ENCODE measurements around the gene HTR1E. TPM values are rescaled to one million over a fixed set of nuclear protein-coding genes. Genes with fewer than 3 reads are reported as not detected.

The HTR1E gene
- total RNA-seq, 4 donors from 2014 or later: not detected

DNA sequence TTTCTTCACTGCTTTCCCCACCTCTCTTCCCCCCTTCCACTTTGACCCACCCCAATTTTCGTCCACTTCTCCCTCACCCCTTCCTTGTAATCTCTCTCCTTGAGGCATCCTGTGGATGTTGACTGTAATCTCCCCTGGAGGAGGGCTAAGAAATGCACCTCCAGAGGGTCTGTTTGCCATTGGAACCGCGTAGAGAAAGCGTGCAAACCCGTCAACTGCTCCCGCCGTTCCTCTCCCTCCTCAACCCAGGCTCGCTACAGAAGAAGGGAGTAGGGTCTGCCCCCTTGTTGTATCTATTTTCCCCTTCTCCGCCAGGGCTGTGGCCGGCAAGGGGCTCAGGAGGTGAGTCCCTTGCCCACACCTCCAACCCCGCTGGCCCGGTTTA lies 502 bp upstream of the HTR1E start:
- DNase-seq (ENCODE audit: low spot score) (peak; percentile 22), ATAC-seq (ENCODE audit: low FRiP score) (peak; percentile 21)
- TF ChIP-seq, protein P1, sequence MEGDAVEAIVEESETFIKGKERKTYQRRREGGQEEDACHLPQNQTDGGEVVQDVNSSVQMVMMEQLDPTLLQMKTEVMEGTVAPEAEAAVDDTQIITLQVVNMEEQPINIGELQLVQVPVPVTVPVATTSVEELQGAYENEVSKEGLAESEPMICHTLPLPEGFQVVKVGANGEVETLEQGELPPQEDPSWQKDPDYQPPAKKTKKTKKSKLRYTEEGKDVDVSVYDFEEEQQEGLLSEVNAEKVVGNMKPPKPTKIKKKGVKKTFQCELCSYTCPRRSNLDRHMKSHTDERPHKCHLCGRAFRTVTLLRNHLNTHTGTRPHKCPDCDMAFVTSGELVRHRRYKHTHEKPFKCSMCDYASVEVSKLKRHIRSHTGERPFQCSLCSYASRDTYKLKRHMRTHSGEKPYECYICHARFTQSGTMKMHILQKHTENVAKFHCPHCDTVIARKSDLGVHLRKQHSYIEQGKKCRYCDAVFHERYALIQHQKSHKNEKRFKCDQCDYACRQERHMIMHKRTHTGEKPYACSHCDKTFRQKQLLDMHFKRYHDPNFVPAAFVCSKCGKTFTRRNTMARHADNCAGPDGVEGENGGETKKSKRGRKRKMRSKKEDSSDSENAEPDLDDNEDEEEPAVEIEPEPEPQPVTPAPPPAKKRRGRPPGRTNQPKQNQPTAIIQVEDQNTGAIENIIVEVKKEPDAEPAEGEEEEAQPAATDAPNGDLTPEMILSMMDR (IDR thresholded peaks at IDR 0.05): no peak

DNA sequence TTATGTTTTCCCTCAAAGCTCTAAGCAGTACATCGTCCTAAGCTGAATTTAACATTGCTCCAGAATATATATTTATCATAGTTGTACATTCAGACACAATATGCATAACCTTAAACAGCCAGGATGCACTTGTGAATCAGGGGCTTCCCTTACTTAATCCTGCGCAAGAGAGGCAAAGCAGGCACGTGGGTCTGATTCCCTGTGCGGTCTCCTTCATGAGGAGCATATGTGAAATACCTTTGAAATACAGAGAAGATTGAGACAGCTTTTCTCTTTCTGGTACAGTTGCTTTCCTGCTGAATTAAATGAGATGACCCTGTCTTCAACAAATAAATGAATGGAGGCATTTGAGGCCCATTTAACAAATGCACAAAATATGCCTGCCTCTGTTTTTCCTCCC lies 1.5 kb downstream of the HTR1E start:
- TF ChIP-seq, protein P1 (IDR thresholded peaks at IDR 0.05): no peak
- no peak for ATAC-seq (ENCODE audit: low FRiP score)
- DNase-seq (ENCODE audit: low spot score): no peak

DNA sequence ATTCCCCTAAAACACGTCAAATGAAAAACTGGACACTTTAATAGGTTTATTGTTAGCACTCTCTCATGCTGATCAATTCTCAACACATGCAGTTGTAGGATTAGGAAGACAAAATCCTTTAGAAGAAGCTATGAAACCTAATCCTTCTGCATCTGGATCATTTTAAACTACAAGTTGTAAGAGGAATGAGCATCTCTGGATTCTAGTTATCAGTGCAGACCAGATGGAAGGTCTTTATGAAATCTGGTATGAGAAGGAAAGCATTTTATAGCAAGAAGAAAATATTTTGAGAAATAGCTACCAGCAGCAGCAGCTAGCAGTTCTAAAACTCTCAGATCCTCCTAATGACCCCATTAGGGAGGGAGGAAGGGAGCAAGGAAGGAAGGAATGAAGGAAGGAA lies 4.1 kb downstream of the HTR1E start:
- no peak for DNase-seq (ENCODE audit: low spot score)
- no peak for ATAC-seq (ENCODE audit: low FRiP score)
- TF ChIP-seq, protein P1 (IDR thresholded peaks at IDR 0.05): no peak

DNA sequence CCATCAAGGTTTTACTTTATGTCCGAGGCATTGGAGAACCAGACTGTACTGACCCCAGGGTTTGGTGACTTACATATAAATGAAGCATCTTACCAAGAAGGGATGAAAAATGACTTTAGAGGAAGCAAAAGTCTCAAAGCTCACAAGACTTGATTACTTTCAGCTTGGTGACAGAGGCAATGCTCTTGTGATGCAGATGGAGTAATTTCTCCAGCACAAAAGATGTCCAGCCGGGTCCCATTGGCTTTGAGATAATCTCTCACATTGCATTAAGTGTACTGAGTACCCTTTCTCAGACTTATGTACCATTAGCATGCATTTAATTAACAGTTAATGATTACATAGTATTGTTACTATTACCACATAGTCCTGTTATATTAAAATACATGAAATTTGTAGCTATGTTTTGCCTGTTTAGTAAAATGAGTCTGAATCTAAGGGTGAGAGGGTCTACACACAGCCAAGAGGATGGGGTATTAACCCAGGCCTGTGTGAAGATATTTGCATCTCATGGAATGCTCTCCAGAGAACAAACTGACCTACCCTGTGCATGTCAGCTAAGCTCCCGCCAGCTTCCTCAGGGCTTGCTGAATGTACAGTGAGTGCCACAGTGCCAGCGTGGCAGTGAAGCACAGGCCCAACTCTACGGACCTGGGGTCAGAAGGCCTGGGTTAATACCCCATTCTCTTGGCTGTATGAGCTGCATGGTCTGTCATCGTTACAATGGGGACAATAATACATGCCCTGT lies 5.6 kb downstream of the HTR1E start:
- TF ChIP-seq, protein P1 (IDR thresholded peaks at IDR 0.05): no peak
- DNase-seq (ENCODE audit: low spot score) (no peak), ATAC-seq (ENCODE audit: low FRiP score) (no peak)

DNA sequence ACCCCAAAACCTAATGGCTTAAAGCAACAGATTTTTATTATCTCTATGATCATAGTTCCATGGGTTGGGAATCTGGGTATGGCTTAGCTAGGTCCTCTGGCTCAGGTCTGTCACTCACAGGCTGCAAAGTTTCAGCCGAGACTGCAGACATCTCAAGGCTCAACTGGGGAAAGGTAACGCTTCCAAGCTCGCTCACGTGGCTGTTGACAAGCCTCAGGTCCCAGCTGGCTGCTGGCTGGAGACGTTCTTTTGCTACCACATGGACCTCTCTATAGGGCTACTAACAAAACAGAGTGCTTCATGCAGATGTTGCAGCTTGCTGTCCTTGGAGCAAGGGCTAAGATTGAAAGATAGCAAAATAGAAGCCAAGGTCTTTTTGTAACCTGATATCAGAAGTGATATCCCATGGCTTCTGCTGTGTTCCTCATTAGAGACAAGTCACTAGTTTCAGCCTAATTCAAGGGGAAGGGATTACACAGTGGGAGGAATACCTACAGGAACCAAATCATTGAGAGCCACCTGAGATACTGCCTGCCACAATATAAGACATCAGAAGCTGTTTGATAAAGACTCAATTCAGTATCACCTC lies 6.6 kb downstream of the HTR1E start:
- no peak for DNase-seq (ENCODE audit: low spot score)
- no peak for ATAC-seq (ENCODE audit: low FRiP score)
- TF ChIP-seq, protein P1 (IDR thresholded peaks at IDR 0.05): no peak

DNA sequence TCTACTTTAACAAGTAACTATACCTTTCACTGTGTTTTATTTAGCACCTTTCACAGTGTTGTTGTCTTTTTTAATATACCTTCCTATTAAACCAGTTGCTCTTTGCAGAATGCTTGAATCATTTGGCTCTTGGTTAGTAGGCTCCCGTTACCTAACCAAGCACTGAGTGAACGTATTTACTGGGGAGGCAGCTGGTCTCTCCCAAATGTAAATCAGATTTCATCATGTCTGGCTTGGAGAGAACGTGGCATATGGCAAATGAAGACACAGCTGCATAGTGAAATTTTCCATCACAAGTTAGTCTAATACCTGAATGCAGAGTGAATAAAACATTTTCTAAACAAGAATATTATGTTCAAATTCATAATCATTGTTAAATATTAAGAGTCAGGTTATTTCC lies 12.4 kb downstream of the HTR1E start:
- no peak for ATAC-seq (ENCODE audit: low FRiP score)
- DNase-seq (ENCODE audit: low spot score): no peak
- TF ChIP-seq, protein P1 (IDR thresholded peaks at IDR 0.05): no peak

DNA sequence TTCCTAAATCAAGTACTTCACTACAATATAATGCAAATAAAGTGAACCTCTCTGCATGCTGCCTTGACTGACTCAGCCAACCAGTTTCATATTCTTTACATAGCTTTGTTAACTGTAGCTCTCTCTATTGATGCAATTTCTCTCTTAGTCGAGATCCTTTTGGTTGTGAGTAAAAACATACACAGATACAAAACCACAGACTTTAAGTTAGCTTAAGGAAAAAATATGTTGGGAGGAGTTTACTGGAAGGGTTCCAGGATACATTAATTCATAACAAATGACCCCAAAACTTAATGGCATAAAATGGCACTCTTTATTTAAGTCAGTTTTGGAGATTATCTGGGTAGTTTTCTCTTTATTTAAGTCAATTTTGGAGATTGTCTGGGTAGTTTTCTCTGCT lies 15.7 kb downstream of the HTR1E start:
- DNase-seq (ENCODE audit: low spot score) (no peak), ATAC-seq (ENCODE audit: low FRiP score) (no peak)
- TF ChIP-seq, protein P1 (IDR thresholded peaks at IDR 0.05): no peak

Measured in omental fat pad (tissue), 4 donors.